C4-2B (cell line): Measurements from ENCODE around the gene LRG1.

Experiments
- CTCF ChIP-seq: fragments of 450-650 bp; conservative IDR thresholded peaks from 2 replicates; pipeline ENCODE4 v1.5.1; 2017; ENCODE audit warnings: mild to moderate bottlenecking
- ZFX ChIP-seq: fragments of 450-650 bp; IDR thresholded peaks from 2 replicates; pipeline ENCODE4 v1.6.1; 2017

GRCh38 chr19:4491446-4491845 lies 48.4 kb downstream of the LRG1 start:
- TF ChIP-seq CTCF = no peak
- TF ChIP-seq ZFX = no peak
